GM19468 (cell line): ENCODE data around the gene BCL6.

Source experiments
- ATAC-seq: cut with Tn5 transposase; IDR thresholded peaks from one replicate; pipeline ENCODE4 v1.9.1; 2021; ENCODE audit warnings: mild to moderate bottlenecking, moderate library complexity, moderate number of reproducible peaks; ENCODE audit not compliant: unreplicated experiment; ENCODE audit errors: extremely low read depth

The BCL6 gene

DNA sequence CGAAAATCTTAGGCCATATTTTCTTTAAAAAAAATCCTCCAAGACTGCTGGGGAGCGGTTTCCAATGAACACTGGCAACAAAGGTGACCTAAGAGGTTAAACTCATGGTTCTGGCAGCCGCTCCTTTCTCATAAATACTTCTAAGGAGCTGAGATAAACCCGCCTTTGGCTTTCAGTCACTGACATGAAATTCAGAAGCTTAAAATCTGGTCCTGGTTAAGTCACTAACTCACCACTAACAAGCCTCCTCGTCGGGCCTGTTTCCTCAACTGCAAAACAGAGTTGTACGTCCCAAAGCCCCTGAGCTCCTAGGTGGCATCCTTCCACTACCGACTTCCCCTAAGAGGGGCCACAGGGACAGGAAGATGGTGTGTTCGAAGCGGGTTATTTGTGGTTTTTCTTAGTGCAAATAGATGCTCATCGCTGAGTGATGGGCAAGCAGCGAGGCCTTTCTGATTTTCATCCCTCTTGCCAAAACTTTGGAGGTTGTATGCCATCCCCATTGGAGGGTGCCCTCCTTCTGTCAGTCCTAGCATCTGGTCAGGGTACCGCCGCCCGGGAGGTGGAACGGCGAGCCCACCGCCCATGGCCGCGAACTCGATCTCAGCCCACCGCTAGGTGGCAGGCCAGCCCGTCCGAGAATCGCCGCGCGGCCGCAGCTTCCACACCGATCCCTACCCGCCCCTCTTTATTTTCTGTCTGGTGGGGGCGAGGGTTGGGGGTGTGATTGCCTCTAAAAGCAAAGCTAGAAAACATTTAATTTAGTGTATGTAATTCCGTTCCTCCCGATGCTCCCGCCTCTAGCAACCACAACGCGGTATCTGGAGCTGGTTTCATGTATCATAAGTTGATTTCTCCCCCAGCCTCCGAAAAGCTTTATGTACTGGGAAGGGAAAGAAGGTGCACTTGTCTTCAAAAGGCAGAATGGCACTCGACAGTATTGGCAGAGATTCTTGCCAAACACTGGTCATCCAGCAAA, 4.6 kb downstream of the BCL6 start:
- no peak for ATAC-seq

DNA sequence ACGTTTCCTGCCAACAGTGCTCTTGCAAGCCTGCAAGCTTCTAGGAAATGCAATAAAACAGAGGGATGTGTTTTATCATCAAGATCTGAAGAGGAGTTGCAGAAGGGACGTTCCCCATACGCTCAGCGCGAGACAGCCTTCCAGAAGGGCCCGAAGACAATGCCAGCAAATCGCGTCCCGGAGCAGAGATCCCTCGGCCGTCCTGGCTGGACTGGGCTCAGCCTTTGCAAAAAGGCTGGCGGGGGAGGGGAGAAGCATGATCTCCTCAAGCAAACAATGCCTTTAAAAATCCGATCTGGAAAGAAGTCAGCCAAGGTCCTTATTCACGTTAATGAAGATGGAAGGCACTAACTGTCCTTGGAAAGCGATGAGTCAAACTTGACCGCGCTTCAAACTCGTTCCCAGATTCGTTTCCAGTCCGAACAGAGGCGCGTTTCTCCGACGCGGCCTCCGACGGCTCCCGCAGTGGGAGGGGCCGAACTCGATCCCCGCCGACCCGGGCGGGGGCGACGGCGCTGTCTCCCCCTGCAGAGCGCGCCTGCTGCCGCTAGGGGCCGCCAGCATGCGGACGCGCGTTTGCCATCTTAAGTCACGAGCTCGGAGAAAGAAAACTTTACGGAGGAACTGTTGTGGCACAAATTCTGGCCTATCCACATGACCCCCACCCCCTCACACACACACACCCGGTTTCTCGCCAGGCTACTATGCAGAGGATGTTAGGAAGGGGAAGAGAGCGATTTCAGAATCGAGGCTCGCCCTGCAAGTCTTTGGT, 5.5 kb downstream of the BCL6 start:
- ATAC-seq = no peak

DNA sequence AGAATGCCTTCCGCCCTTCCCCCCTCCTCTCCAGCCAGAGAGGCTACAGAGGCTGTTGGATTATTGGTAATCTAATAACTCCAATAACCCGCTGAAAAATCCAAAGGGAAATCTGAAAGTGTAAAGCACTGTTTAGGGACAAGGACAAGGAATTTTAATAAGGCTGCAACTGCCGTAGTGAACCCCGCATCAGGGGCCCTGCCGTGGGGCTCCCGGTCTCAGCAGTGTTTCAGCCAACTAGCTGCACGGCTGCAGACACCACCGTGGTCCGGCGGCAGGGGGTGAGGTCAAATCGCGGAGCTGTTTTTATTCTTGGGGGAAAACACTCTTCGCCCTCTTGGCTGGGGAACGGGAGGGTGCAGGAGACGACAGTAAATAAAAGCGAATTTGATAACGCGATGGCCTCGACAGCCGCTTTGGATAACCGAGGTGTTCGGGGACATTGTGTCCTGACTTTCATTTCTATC, 6.1 kb downstream of the BCL6 start:
- no peak for ATAC-seq

DNA sequence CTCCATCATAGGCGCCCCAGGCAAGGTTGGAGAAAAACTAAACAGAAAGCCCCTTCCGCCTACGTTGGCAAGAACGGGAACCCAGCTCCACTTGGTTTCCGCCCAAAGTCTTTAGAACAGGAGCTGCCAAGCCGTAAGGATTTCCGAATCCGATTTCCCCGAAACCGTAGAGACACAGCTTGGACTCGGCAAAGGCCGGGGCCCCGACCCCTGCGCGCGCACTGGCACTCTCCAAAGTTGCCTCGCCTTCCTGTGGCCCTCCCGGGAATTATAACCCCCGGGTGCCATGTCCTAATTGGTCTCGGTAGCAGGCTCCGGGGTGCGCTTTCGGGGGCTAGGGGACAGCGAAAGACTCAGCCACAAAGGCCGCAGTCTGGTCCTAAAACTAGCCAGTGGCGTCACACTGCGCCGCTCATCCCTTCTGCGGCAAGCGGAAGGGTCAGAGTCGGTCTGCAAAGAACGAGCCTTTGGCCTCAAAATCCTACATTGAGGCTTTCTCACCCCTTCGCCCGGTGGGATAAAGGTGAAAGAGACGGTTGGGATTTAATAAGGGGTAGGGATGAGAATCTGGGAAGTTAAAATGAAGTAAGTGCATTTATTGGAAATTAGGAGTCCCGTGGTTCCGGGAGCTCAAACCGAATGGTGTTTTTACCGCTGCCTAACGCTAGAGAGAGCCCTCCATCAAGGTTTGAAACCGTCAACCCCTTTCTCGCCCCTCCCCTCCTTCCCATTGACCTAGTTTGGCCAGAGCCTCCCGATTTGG, 6.8 kb downstream of the BCL6 start:
- no peak for ATAC-seq

DNA sequence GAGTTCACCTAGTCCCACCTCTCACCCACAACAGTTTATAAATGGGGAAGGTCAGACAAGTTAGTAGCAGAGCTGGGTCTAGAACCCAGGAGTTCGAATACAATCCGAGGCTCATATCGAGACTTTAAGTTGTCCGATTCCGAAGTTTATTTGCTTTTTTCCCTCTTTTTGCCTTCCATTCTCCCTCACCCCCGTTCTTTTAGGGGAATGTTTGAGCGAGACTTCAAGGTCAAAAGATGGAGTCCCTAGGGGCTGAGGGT, 7.3 kb downstream of the BCL6 start:
- no peak for ATAC-seq

DNA sequence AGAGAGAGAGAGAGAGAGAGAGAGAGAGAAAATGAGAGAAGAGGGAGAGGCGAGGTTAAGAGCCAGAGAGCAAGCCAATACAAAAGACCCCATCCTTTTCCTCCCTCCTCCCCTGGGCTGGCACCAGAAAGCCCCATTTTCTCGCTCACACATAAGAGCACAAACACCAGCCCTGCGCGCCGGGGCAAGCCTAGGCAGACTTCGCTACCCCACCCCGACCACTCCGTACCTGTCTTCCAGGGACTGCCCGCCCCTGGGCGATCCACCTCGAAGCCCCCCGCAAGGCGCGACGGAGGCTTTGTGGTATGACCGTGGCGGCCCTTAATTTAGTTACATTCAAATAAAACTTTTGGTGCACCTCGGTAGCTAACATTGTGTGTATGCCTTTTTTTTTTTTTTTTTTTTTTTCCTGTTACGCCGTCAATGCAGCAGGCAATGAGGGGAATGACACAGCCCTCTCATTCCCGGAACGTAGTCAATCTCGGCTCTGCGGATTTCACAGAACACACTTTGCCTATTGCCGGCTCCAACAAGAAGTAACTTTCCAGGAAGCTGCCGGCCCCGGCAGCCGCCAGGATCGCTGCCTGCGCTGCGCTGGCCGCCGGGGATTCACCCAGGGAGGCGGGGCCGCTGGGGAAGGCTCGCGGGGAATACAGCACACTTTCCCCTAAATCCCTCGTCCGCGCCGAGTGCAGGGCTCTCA, 7.7 kb downstream of the BCL6 start:
- no peak for ATAC-seq

DNA sequence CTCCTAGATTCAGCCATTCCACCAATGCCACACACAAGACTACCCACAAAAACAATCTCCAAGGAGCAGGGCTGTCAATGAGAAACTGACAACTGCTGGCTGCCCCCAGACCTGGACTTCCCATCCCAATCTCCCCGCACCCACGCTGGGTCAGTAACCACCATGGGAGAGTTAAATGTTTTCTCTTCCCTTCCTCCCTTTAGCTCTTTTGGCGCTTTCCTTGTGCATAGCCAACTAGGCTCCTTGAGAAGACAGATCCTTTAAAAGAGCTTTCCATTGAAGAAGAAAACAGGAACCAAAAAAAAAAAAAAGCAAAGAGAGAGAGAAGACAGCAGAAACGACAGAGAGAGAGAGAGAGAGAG, 8.3 kb downstream of the BCL6 start:
- no peak for ATAC-seq

DNA sequence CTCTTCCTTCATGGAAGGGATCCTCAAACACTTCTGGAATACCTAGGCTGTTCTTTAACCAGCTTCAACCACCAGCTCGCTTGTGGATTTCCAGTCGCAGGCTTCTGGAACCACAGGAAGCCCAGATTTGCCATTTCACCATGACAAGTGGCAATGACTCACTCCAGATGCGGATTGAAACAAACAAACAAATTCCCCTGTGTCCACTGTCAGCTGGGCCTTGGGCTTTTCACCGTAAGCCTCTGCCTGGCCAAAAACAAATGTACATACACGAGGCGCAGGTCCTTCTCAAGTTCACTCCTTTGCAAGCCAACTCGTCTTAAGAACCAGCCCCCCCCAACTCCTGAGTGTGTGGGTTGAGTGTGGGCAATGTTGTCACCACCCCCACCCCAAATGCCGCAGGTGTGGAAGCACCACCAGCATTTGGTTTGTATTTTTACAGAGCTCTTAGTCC, 8.8 kb downstream of the BCL6 start:
- no peak for ATAC-seq

DNA sequence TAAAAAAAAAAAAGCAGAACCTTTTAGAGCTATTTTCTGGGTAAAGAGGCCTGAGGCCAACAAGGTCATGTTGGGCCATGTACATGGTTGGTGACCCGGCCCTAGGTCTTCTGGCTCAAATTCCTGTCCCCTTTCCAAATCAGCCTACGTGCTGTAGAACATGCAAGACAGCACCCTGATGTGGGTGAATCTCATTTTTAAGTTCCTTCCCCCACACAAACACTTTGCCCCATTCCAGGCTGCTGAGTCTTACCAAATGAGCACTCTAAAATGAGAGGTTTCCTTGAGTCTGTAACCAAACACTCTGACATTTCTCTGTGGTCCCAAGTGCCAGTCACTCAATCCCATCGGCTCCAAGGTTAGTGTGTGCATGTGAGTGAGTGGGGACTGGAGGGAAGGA, 9.4 kb downstream of the BCL6 start:
- no peak for ATAC-seq

DNA sequence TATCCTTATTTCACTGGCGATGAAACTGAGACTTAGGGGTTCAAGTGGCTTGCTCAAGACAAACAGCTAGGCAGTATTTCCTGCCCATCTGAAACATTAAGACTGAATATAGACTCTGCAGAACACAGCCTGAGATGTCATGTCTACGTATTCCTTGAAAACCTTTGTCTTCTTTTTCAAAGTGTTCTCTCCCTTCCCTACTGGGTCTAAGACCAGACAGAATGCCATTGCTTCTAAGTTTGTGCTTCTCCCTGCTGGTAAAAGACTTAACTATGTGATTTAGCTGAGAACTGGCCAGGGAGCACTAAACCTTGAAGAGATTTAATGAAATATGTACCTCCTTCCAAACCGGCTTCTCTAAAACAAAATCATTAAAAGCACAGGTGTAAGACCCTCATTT, 9.9 kb downstream of the BCL6 start:
- no peak for ATAC-seq

DNA sequence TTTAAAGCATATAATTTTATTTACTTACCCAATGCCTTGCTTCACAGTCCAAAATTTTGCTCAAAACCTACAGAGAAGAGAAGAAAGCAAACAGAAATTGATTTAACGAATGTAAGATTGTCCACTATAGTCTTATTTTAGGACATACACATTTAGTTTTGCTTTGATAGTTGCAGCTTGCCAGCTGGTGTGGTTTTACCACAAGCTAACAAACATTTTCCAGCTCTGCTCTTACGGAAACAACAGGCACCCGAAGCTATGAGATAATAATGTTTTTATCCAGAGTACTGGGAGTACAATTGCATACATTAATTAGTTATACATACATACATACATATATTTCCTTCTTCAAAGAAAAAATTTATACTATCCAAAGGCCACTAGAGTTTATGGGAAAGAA, 10.4 kb downstream of the BCL6 start:
- no peak for ATAC-seq

DNA sequence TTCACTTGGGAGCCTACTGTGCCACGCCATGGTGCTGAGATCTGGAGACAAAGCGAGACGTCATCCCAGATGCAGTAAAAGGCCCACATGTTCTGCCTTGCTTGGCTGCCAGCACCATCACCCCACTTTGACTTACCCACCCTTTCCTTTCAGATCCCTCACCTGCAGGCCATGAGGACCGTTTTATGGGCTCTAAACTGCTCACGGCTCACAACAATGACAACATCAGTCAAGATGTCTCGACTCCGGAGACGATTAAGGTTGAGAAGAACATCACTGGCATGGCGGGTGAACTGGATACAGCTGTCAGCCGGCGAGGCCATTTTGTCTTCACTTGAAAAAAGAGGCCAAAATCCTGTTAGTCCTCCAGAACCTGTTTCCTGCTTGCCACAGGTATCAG, 11.9 kb downstream of the BCL6 start:
- ATAC-seq = no peak

DNA sequence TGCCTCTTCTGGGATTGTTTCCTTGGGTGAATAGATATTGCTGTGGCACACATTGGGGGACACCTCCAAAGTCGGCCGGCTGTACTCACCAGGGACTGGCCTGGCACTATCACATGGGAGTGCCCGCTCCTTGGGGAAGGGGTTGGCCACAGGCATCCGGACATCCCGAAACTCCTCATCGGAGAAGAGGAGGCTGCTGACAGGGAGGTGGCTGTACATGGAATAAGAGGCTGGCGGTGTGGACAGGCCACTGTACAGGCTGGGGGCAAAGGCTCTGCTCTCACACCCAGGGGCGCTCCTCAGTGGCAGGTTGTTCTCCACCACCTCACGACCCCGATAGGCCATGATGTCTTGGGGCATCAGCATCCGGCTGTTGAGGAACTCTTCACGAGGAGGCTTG, 15.7 kb downstream of the BCL6 start:
- ATAC-seq = no peak

DNA sequence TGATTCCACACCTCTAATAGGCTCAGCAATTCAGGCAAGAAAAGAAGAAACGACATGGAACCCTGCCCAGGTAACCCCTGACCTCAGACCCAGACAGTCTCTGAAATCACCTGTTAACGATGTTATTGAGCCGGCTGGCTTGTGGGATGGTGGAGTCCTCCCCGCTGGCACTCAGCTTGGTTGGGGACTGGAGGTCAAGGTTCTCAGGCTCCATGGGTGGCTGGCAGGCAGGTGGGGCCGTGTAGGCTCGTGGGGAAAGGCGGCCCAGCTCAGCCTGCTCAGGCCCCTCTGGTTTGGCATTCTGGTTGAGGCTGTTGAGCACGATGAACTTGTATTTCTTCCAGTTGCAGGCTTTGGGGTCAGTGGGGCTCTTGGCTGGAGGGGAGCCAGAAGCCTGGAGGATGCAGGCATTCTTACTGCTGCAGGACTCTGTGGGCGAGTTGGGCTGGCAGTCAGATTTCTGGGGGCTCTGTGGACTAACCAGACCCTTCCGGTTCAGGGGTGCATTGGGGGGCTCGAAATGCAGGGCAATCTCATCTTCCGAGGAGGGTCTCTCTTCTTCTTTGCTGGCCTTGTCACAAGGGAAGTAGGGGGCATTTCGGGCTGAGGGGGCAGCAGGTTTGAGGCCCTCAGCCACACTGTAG, 16.2 kb downstream of the BCL6 start:
- ATAC-seq = no peak

DNA sequence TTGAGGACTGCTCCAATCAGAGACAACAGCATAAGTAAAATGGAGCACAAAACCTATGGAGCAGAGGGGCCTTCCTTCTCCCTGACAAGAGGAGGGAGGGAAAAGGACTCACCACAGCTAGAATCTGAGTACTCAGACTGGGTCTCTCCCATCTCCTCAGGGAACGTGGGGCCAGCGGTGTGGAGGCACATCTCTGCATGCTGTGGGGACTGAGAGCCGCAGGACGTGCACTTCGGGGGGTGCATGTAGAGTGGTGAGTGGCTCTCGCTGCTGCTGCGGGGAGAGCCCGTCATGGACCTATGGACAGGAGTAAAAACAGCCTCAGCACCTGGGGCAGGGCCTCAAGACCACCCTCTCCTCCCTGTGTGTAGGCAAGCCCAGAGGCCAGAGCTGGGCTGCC, 17.0 kb downstream of the BCL6 start:
- no peak for ATAC-seq

DNA sequence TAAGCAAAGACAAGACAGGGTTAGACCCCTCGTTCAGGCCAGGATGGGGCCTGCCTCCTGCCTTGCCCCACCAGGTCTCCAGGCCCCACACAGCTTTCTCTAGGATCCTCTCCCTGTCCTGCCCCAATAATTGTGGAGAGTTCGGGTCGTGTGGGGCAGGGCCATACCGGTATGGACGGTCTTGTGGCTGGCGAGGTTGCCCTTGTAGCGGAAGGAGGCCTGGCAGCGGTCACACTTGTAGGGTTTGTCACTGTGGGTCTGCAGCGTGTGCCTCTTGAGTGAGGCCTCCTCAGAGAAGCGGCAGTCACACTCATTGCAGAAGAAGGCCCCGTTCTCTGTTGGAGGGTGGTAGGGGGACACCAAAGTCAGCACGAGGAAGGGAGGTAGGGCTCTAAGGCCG, 18.7 kb downstream of the BCL6 start:
- no peak for ATAC-seq

DNA sequence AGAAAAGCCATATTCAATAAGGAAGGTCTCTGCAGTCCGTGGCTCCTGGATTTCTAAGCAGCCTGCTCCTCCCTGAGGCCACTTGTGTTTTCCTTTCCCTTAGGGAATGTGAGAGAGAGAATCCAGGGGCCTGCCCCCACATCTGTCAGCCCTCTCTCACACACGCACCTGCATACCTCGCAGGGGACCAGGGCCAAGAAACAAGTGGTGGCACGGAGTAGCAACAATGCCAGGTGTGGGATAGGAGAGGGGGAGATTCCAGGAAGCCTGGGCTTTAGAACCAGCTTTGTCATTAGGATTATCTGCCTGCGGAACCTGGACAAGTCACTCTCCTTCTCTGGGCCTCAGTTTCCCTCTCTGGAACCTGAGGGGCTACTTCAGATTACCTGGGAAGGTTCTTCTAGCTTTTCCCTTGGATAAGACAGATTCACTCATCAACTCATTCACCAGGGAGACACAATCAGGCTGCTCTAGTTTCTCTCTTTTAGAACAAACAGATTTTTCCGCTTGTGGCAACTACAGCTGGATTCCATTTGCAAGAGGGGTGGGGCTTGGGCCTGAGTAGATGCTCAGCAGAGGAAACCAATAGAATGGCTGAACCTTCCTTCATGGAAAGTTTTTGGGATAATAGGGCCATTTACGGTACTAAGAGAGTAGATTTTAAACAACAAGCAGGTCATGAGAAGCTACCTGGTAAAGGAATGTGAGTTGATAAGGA, 19.5 kb downstream of the BCL6 start:
- no peak for ATAC-seq

DNA sequence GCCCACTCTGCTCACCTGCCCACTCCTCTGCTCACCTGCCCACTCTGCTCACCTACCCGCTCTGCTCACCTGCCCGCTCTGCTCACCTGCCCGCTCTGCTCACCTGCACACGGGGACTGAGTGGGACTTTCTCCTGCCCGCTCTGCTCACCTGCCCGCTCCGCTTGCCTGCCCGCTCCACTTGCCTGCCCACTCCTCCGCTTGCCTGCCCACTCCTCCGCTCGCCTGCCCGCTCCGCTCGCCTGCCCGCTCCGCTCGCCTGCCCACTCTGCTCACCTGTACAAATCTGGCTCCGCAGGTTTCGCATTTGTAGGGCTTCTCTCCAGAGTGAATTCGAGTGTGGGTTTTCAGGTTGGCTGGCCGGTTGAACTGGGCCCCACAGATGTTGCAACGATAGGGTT, 20.0 kb downstream of the BCL6 start:
- ATAC-seq = no peak

DNA sequence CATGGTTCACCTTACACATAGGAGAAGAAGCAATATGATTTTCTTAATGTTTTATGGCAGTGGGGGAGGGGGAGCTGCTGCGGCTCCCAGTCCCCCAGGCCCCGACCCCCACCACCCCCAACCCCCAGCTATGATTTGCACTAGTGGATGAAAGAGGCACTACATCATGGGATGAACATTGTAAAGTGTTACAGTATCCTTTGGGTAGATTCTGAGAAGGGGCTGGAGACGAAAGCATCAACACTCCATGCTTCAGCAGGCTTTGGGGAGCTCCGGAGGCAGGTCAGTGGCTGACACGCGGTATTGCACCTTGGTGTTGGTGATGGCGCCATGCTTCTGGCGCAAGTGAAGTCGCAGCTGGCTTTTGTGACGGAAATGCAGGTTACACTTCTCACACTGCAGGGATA, 23.1 kb downstream of the BCL6 start:
- no peak for ATAC-seq
